NB4 (cell line): ENCODE measurements around the gene LRFN4.

ENCODE experiments used
- CTCF ChIP-seq: IDR thresholded peaks from one replicate; pipeline ENCODE4 v1.5.1; 2012; ENCODE audit warnings: low read depth, low read length
- MYC ChIP-seq: IDR thresholded peaks from 2 replicates; pipeline ENCODE4 v1.6.1; 2011; ENCODE audit warnings: low read depth, low read length
- POLR2A ChIP-seq: IDR thresholded peaks from 2 replicates; pipeline ENCODE4 v1.6.1; 2011; ENCODE audit warnings: mild to moderate bottlenecking; ENCODE audit not compliant: insufficient read length; ENCODE audit errors: extremely low read depth

GRCh38 chr11:66864172-66864901 lies 7.5 kb downstream of the LRFN4 start:
- no peak for TF ChIP-seq CTCF
- TF ChIP-seq POLR2A: no peak
- TF ChIP-seq MYC: no peak
